ENCODE measurements around the gene KIR3DL3.
"Not testable (repeated sequence)": the region's sequence is repeated elsewhere in the genome, so short reads cannot be mapped to it uniquely, and the experiment has no call there.

GRCh38 chr19:54747614-54748322, 23.5 kb downstream of the KIR3DL3 start:
- TF ChIP-seq ARNTL (CRISPR knock-in tag; IDR thresholded peaks at IDR 0.05; ENCODE audit: borderline replicate concordance, low read depth); ZC3H10 (CRISPR knock-in tag; IDR thresholded peaks at IDR 0.05); PATZ1 (CRISPR knock-in tag; IDR thresholded peaks at IDR 0.05; ENCODE audit: borderline replicate concordance); ZFP3 (CRISPR knock-in tag; IDR thresholded peaks at IDR 0.05); BACH2 (CRISPR knock-in tag; IDR thresholded peaks at IDR 0.05; ENCODE audit: borderline replicate concordance); ZNF70 (CRISPR knock-in tag; IDR thresholded peaks at IDR 0.05); POU6F1 (CRISPR knock-in tag; IDR thresholded peaks at IDR 0.05; ENCODE audit: borderline replicate concordance, low read depth); ZNF8 (CRISPR knock-in tag; IDR thresholded peaks at IDR 0.05); ESRRG (CRISPR knock-in tag; IDR thresholded peaks at IDR 0.05); ZNF565 (CRISPR knock-in tag; conservative IDR thresholded peaks at IDR 0.05; ENCODE audit: low read depth): not testable (repeated sequence)
